NCI-H187 (cell line): ENCODE results near the gene AKNA.
"Not testable (repeated sequence)": the region's sequence is repeated elsewhere in the genome, so short reads cannot be mapped to it uniquely, and the experiment has no call there.

ENCODE experiments used
- DNase-seq, 2 experiments: peaks; one replicate each; lab custom pipeline; 2025; lab: John Stamatoyannopoulos, UW

The AKNA gene

GRCh38 chr9:114336699-114337395 is 50.9 kb downstream of the AKNA start:
- DNase-seq: no peak

- no peak for DNase-seq
Measured at GRCh38 chr9:114336157-114336556, 51.6 kb downstream of the AKNA start.

GRCh38 chr9:114335745-114336144 is 52.0 kb downstream of the AKNA start:
- DNase-seq: no peak

- no peak for DNase-seq
Measured at GRCh38 chr9:114334490-114334889, 53.3 kb downstream of the AKNA start.

- DNase-seq: not testable (repeated sequence)
Measured at GRCh38 chr9:114333718-114334117, 54.1 kb downstream of the AKNA start.

- not testable (repeated sequence) for DNase-seq
Measured at GRCh38 chr9:114332474-114333040, 55.2 kb downstream of the AKNA start.

- not testable (repeated sequence) for DNase-seq
Measured at GRCh38 chr9:114331229-114332195, 56.3 kb downstream of the AKNA start.

GRCh38 chr9:114330636-114331035 is 57.1 kb downstream of the AKNA start:
- DNase-seq: no peak

- not testable (repeated sequence) for DNase-seq
Measured at GRCh38 chr9:114329625-114330022, 58.2 kb downstream of the AKNA start, which contains the start of gene ORM2. Gene ORM2 (plus strand): TSS chr9:114329869. CDS start chr9:114329905, 36 bp downstream.

- DNase-seq: not testable (repeated sequence)
Measured at GRCh38 chr9:114328937-114329624, 58.7 kb downstream of the AKNA start.

- not testable (repeated sequence) for DNase-seq
Measured at GRCh38 chr9:114328357-114328820, 59.4 kb downstream of the AKNA start.

- DNase-seq: no peak
Measured at GRCh38 chr9:114327749-114328148, 60.0 kb downstream of the AKNA start.

- not testable (repeated sequence) for DNase-seq
Measured at GRCh38 chr9:114325684-114326254, 62.0 kb downstream of the AKNA start.

- not testable (repeated sequence) for DNase-seq
Measured at GRCh38 chr9:114324965-114325364, 62.8 kb downstream of the AKNA start.

- DNase-seq: no peak
Measured at GRCh38 chr9:114324492-114324891, 63.3 kb downstream of the AKNA start.

- DNase-seq: not testable (repeated sequence)
Measured at GRCh38 chr9:114323849-114324248, 63.9 kb downstream of the AKNA start.

- not testable (repeated sequence) for DNase-seq
Measured at GRCh38 chr9:114322831-114323531, 64.8 kb downstream of the AKNA start, which contains the start of gene ORM1. Gene ORM1 (plus strand): TSS chr9:114323098. CDS start chr9:114323134, 36 bp downstream.

GRCh38 chr9:114322160-114322818 is 65.5 kb downstream of the AKNA start:
- not testable (repeated sequence) for DNase-seq

- DNase-seq: no peak
Measured at GRCh38 chr9:114321759-114322158, 66.0 kb downstream of the AKNA start.

- DNase-seq: not testable (repeated sequence)
Measured at GRCh38 chr9:114320710-114321109, 67.1 kb downstream of the AKNA start.
